ENCODE results near the gene DDX59.
"Not testable (repeated sequence)": the region's sequence is repeated elsewhere in the genome, so short reads cannot be mapped to it uniquely, and the experiment has no call there.

DDX59 gene

GRCh38 chr1:200670242-200671118 is 773 bp upstream of the DDX59 start:
- DNase-seq = no peak

GRCh38 chr1:200668514-200669313 is 993 bp downstream of the DDX59 start:
- no peak for DNase-seq

- DNase-seq = no peak
Observed at GRCh38 chr1:200666309-200666708, 3.4 kb downstream of the DDX59 start.

GRCh38 chr1:200665861-200666260 is 3.8 kb downstream of the DDX59 start:
- DNase-seq = no peak

- DNase-seq = no peak
Observed at GRCh38 chr1:200660719-200661118, 9.0 kb downstream of the DDX59 start.

GRCh38 chr1:200659269-200659668 is 10.4 kb downstream of the DDX59 start:
- DNase-seq = no peak

GRCh38 chr1:200658037-200658818 is 11.5 kb downstream of the DDX59 start:
- no peak for DNase-seq

- no peak for DNase-seq
Observed at GRCh38 chr1:200654660-200655059, 15.0 kb downstream of the DDX59 start.

- DNase-seq = no peak
Observed at GRCh38 chr1:200653022-200653462, 16.7 kb downstream of the DDX59 start.

- no peak for DNase-seq
Observed at GRCh38 chr1:200652378-200652777, 17.3 kb downstream of the DDX59 start.

- no peak for DNase-seq
Observed at GRCh38 chr1:200646515-200646914, 23.2 kb downstream of the DDX59 start.

- DNase-seq = no peak
Observed at GRCh38 chr1:200644021-200644420, 25.7 kb downstream of the DDX59 start.

- no peak for DNase-seq
Observed at GRCh38 chr1:200642481-200642880, 27.2 kb downstream of the DDX59 start.

GRCh38 chr1:200640963-200641401 is 28.7 kb downstream of the DDX59 start:
- DNase-seq = no peak

- no peak for DNase-seq
Observed at GRCh38 chr1:200640373-200640962, 29.2 kb downstream of the DDX59 start.

GRCh38 chr1:200638073-200638472 is 31.6 kb downstream of the DDX59 start:
- no peak for DNase-seq

GRCh38 chr1:200636681-200637080 is 33.0 kb downstream of the DDX59 start:
- DNase-seq = no peak

- DNase-seq = no peak
Observed at GRCh38 chr1:200634261-200635122, 35.2 kb downstream of the DDX59 start.

GRCh38 chr1:200631375-200631774 is 38.3 kb downstream of the DDX59 start:
- DNase-seq = no peak

GRCh38 chr1:200630515-200630899 is 39.2 kb downstream of the DDX59 start:
- DNase-seq = not testable (repeated sequence)

GRCh38 chr1:200629876-200630514 is 39.7 kb downstream of the DDX59 start:
- DNase-seq = no peak

Data from left hindlimb (tissue), 1 donor.